Type B pancreatic cell (in vitro differentiated cells): ENCODE results near the gene OR10H4. TPM values are rescaled to one million over a fixed set of nuclear protein-coding genes. Genes with fewer than 3 reads are reported as not detected.
"Not testable (repeated sequence)": the region's sequence is repeated elsewhere in the genome, so short reads cannot be mapped to it uniquely, and the experiment has no call there.

Experiments used
- DNase-seq: peaks from one replicate; pipeline ENCODE4 v3.0.0; 2021; ENCODE audit warnings: mixed read lengths; ENCODE audit not compliant: unreplicated experiment; ENCODE audit errors: extremely low spot score
- H3K27ac Mint-ChIP-seq: 2 replicates; pipeline ENCODE4 v1.8.0; 2021; ENCODE audit warnings: mild to moderate bottlenecking, mixed read lengths
- H3K27me3 Mint-ChIP-seq: 2 replicates; pipeline ENCODE4 v1.8.0; 2021; ENCODE audit warnings: mixed read lengths
- H3K36me3 Mint-ChIP-seq: 2 replicates; pipeline ENCODE4 v1.8.0; 2021; ENCODE audit warnings: mixed read lengths
- H3K4me1 Mint-ChIP-seq: one replicate; pipeline ENCODE4 v1.8.0; 2021; ENCODE audit warnings: mixed read lengths; ENCODE audit not compliant: unreplicated experiment
- H3K4me3 Mint-ChIP-seq: 2 replicates; pipeline ENCODE4 v1.8.0; 2021; ENCODE audit warnings: mild to moderate bottlenecking, mixed read lengths
- H3K9me3 Mint-ChIP-seq: 2 replicates; pipeline ENCODE4 v1.8.0; 2021; ENCODE audit warnings: mixed read lengths
- total RNA-seq: library from RNA; stranded (reverse); gene quantifications from 2 replicates; pipeline ENCODE4 v1.2.1, GENCODE V29; 2021; ENCODE audit warnings: low replicate concordance
- TF ChIP-seq, protein P1 (sequence below): fragments of 200-600 bp; sonication (generic); conservative IDR thresholded peaks from 2 replicates; pipeline ENCODE4 v1.5.0; 2021; ENCODE audit warnings: antibody characterized with exemption, mild to moderate bottlenecking

Gene OR10H4
- total RNA-seq, 1 donor from 2014 or later: not detected

DNA sequence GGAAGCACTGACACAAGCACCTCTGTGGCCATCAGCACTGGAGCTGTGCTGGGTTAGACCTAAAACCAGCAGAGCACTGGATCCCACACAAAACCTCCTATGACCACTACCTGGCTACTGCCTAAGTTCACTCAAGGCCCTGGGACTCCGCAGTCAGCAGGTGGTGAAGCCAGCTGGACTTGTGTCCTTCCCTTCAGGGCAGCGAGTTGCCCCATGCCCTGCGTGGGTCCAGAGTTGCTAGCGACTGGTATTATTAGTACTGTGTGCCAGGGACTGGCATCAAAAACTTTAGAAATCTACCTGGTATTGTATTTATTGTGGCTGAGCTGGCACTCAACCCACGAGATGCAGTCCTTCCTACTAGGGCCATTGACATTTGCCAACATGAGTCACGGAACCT, 6.0 kb downstream of the OR10H4 start:
- Mint-ChIP-seq H3K4me1 (no peaks in the 10 kb centered on the region), H3K36me3 (no peaks in the 10 kb centered on the region), H3K4me3 (no peak overlapping the region), H3K27ac (no peak overlapping the region), H3K27me3 (no peaks in the 10 kb centered on the region), H3K9me3 (no peaks in the 10 kb centered on the region)
- TF ChIP-seq, protein P1, sequence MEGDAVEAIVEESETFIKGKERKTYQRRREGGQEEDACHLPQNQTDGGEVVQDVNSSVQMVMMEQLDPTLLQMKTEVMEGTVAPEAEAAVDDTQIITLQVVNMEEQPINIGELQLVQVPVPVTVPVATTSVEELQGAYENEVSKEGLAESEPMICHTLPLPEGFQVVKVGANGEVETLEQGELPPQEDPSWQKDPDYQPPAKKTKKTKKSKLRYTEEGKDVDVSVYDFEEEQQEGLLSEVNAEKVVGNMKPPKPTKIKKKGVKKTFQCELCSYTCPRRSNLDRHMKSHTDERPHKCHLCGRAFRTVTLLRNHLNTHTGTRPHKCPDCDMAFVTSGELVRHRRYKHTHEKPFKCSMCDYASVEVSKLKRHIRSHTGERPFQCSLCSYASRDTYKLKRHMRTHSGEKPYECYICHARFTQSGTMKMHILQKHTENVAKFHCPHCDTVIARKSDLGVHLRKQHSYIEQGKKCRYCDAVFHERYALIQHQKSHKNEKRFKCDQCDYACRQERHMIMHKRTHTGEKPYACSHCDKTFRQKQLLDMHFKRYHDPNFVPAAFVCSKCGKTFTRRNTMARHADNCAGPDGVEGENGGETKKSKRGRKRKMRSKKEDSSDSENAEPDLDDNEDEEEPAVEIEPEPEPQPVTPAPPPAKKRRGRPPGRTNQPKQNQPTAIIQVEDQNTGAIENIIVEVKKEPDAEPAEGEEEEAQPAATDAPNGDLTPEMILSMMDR: no peak
- DNase-seq: no peak

DNA sequence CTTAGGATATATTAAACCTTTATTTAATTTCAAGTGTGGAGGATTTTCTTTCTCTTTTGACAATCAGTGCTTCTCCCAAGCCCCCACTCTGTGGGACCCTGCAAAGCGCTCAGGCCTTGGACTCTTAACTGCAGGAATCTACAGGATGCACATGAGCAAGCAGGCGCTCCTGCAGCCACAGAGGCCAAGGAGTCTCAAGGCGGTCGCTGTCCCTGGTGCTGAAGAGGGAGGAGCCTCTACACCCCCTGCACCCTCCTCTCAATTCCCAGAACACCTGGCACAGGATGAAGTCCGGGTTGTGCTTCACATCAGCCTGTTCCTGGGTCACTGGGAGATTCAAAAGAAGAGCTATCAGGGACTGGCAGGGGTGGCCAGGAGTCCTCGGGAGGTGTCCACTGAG, 13.5 kb downstream of the OR10H4 start:
- no peaks in the 10 kb centered on the region for H3K36me3 Mint-ChIP-seq
- DNase-seq: no peak
- peaks cover 5% of the 10 kb centered on the region for H3K9me3 Mint-ChIP-seq

DNA sequence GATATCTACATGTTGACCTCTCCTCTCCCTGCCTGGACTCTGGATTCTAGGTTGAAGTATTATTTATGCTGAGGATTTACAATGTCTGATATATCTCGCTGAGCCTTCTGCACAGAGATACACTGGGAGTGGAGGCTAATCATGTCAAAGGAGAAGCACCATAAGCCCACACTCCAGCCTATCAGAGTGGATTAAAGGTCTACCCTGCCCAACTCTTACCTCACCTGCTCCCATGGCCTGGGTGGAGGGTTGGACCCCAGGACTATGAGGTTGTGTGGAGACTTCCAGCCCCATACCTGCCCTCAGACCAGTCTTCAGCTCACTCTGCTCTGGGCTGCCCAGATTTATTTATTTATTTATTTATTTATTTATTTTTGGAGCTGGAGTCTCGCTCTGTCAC, 15.4 kb downstream of the OR10H4 start:
- peaks cover 5% of the 10 kb centered on the region for H3K9me3 Mint-ChIP-seq
- DNase-seq: no peak
- H3K27ac Mint-ChIP-seq: no peak overlapping the region
- no peaks in the 10 kb centered on the region for H3K27me3 Mint-ChIP-seq
- H3K36me3 Mint-ChIP-seq: no peaks in the 10 kb centered on the region
- no peaks in the 10 kb centered on the region for H3K4me1 Mint-ChIP-seq
- TF ChIP-seq, protein P1: no peak
- no peak overlapping the region for H3K4me3 Mint-ChIP-seq

More for the DNA sequence above, 13.5 kb downstream of the OR10H4 start:
- H3K4me1 Mint-ChIP-seq: no peaks in the 10 kb centered on the region
- no peaks in the 10 kb centered on the region for H3K27me3 Mint-ChIP-seq
- TF ChIP-seq, protein P1: no peak
- no peak overlapping the region for H3K4me3 Mint-ChIP-seq
- no peak overlapping the region for H3K27ac Mint-ChIP-seq

DNA sequence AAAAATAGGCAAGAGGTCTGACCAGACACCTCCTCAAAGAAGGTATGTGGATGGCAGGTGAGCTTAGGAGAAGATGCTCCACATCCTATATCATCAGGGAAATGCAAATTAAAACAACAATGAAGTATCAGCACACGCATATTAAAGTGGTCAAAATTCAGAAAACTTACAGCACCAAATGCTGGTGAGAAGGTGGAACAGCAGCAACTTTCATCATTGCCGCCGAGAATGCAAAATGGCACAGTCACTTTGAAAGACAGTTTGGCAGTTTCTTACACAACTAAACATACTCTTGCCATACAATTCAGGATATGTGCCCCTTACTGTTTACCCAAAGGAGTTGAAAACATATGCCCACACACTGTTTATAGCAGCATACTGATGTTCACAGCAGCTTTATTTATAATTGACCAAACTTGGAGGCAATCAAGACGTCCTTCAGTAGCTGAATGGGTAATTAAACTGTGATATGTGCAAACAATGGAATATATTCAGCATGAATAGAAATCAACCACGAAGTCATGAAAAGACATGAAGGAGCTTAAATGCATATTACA, 22.5 kb downstream of the OR10H4 start:
- TF ChIP-seq, protein P1: no peak
- H3K27me3 Mint-ChIP-seq: no peaks in the 10 kb centered on the region
- H3K9me3 Mint-ChIP-seq: no peaks in the 10 kb centered on the region
- H3K36me3 Mint-ChIP-seq: no peaks in the 10 kb centered on the region
- H3K4me3 Mint-ChIP-seq: no peak overlapping the region
- H3K27ac Mint-ChIP-seq: no peak overlapping the region
- H3K4me1 Mint-ChIP-seq: no peaks in the 10 kb centered on the region
- no peak for DNase-seq

DNA sequence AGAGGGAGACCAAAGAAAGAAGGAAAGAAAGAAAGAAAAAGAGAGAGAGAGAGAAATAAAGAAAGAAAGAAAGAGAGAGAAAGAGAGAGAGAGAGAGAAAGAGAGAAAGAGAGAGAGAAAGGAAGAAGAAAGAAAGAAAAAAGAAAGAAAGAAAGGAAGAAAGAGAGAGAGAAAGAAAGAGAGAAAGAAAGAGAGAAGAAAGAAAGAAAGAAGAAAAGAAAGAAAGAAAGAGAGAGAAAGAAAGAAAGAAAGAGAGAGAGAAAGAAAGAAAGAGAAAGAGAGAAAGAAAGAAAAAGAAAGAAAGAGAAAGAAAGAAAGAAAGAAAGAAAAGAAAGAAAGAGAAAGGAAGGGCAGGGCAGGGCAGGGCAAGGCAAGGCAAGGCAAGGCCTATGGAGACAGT, 23.2 kb downstream of the OR10H4 start:
- not testable (repeated sequence) for DNase-seq, H3K36me3 Mint-ChIP-seq, H3K9me3 Mint-ChIP-seq, H3K4me3 Mint-ChIP-seq, H3K4me1 Mint-ChIP-seq, H3K27me3 Mint-ChIP-seq, H3K27ac Mint-ChIP-seq

DNA sequence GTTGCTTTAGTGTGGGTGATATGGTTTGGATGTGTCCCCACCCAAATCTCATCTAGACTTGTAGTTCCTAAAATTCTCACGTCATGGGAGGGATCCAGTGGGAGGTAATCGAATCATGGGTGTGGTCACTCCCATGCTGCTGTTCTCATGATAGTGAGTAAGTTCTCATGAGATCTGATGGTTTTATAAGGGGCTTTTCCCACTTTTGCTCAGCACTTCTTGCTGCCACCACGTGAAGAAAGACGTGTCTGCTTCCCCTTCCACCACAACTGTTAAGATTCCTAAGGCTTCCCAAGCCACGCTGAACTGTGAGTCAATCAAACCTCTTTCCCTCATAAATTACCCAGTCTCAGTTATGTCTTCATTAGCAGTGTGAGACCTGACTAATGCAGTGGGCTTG, 26.0 kb downstream of the OR10H4 start:
- no peaks in the 10 kb centered on the region for H3K27me3 Mint-ChIP-seq
- no peaks in the 10 kb centered on the region for H3K4me1 Mint-ChIP-seq
- no peak overlapping the region for H3K4me3 Mint-ChIP-seq
- DNase-seq: no peak
- no peak overlapping the region for H3K27ac Mint-ChIP-seq
- TF ChIP-seq, protein P1: no peak
- H3K36me3 Mint-ChIP-seq: no peaks in the 10 kb centered on the region
- peaks cover 12% of the 10 kb centered on the region for H3K9me3 Mint-ChIP-seq
